HTR-8/SVneo (cell line): ENCODE data around the gene GARS1.
"Not testable (repeated sequence)": the region's sequence is repeated elsewhere in the genome, so short reads cannot be mapped to it uniquely, and the experiment has no call there.

ENCODE experiments used
- DNase-seq: peaks from one replicate; pipeline ENCODE4 v3.0.0; 2011; ENCODE audit warnings: low spot score, mixed read lengths; ENCODE audit not compliant: insufficient read length
- FAIRE-seq: peaks from 2 replicates; lab custom pipeline; 2011; peaks lifted over from hg19 to GRCh38; lab: Jason Lieb, UNC

GARS1 gene

GRCh38 chr7:30572212-30572841 lies 22.4 kb upstream of the GARS1 start:
- FAIRE-seq = peak; percentile 28
- no peak for DNase-seq

- DNase-seq = no peak
- FAIRE-seq = no peak
Observed at GRCh38 chr7:30575910-30576309, 18.8 kb upstream of the GARS1 start.

- DNase-seq = no peak
- FAIRE-seq = no peak
Observed at GRCh38 chr7:30583181-30583580, 11.5 kb upstream of the GARS1 start.

GRCh38 chr7:30584415-30584814 lies 10.3 kb upstream of the GARS1 start:
- FAIRE-seq (no peak), DNase-seq (no peak)

- DNase-seq (no peak), FAIRE-seq (no peak)
Observed at GRCh38 chr7:30584965-30585364, 9.7 kb upstream of the GARS1 start.

GRCh38 chr7:30585675-30586074 lies 9.0 kb upstream of the GARS1 start:
- DNase-seq (no peak), FAIRE-seq (no peak)

GRCh38 chr7:30587547-30587946 lies 7.1 kb upstream of the GARS1 start:
- not testable (repeated sequence) for FAIRE-seq, DNase-seq

- FAIRE-seq (no peak), DNase-seq (no peak)
Observed at GRCh38 chr7:30589111-30589510, 5.6 kb upstream of the GARS1 start.

- FAIRE-seq (no peak), DNase-seq (peak; percentile 19)
Observed at GRCh38 chr7:30594048-30594539, 584 bp upstream of the GARS1 start.

- FAIRE-seq = no peak
- DNase-seq = no peak
Observed at GRCh38 chr7:30595436-30596013, 847 bp downstream of the GARS1 start.

- FAIRE-seq = no peak
- DNase-seq = peak; percentile 13
Observed at GRCh38 chr7:30596014-30596641, 1.4 kb downstream of the GARS1 start.

- DNase-seq (no peak), FAIRE-seq (no peak)
Observed at GRCh38 chr7:30596721-30597120, 2.0 kb downstream of the GARS1 start.

GRCh38 chr7:30598121-30598876 lies 3.6 kb downstream of the GARS1 start:
- FAIRE-seq (no peak), DNase-seq (no peak)

- no peak for FAIRE-seq
- DNase-seq = no peak
Observed at GRCh38 chr7:30604901-30605300, 10.2 kb downstream of the GARS1 start.

- FAIRE-seq (no peak), DNase-seq (no peak)
Observed at GRCh38 chr7:30605832-30606231, 11.2 kb downstream of the GARS1 start.

- DNase-seq (no peak), FAIRE-seq (no peak)
Observed at GRCh38 chr7:30612658-30613265, 18.1 kb downstream of the GARS1 start.

- DNase-seq = no peak
- FAIRE-seq = no peak
Observed at GRCh38 chr7:30613366-30614325, 19.0 kb downstream of the GARS1 start.

- FAIRE-seq (no peak), DNase-seq (no peak)
Observed at GRCh38 chr7:30616318-30616717, 21.6 kb downstream of the GARS1 start.

GRCh38 chr7:30617359-30617758 lies 22.7 kb downstream of the GARS1 start:
- no peak for FAIRE-seq
- no peak for DNase-seq
